Sigmoid colon (tissue), 7 donors: ENCODE results near the gene GRM4. TPM values are rescaled to one million over a fixed set of nuclear protein-coding genes. Genes with fewer than 3 reads are reported as not detected.

ENCODE experiments used
- DNase-seq: peaks from one replicate; pipeline ENCODE4 v3.0.0-alpha.2; 2019
- H3K27ac ChIP-seq, 4 donors: fragments of 200-600 bp; sonication (generic); one replicate each; pipeline ENCODE4 v1.5.1; 2016 to 2019; ENCODE audit warnings: mild to moderate bottlenecking in 1 of 4
- H3K27me3 ChIP-seq, 3 donors: fragments of 200-600 bp; sonication (generic); one replicate each; pipeline ENCODE4 v1.5.1; 2019; ENCODE audit warnings: mild to moderate bottlenecking in 1 of 3
- H3K36me3 ChIP-seq, 4 donors: fragments of 200-600 bp; sonication (generic); one replicate each; pipeline ENCODE4 v1.5.1; 2016 to 2019
- H3K4me1 ChIP-seq, 4 donors: fragments of 200-600 bp; sonication (generic); one replicate each; pipeline ENCODE4 v1.5.1; 2017 to 2019
- H3K4me3 ChIP-seq, 4 donors: fragments of 200-600 bp; sonication (generic); one replicate each; pipeline ENCODE4 v1.5.1; 2017 to 2019; ENCODE audit warnings: mild to moderate bottlenecking in 2 of 4, moderate library complexity in 1 of 4
- H3K9me3 ChIP-seq, 4 donors: fragments of 200-600 bp in 3 of 4; sonication (generic) in 3 of 4; one replicate each; pipeline versions ENCODE4 v1.5.1 to v1.6.1; 2013 to 2019
- EP300 ChIP-seq, 4 donors: sonication (generic); formaldehyde crosslinking; IDR thresholded peaks; one replicate each; pipeline ENCODE4 v1.6.1; 2017; ENCODE audit warnings: antibody characterized with exemption in 4 of 4
- POLR2A ChIP-seq, 2 donors: fragments of 450-650 bp; IDR thresholded peaks; one replicate each; pipeline ENCODE4 v1.6.1; 2016; ENCODE audit warnings: antibody characterized with exemption in 2 of 2, mild to moderate bottlenecking in 2 of 2, moderate library complexity in 2 of 2
- POLR2AphosphoS5 ChIP-seq, 4 donors: sonication (generic); formaldehyde crosslinking; IDR thresholded peaks; one replicate each; pipeline ENCODE4 v1.6.1; 2017; ENCODE audit warnings: antibody characterized with exemption in 4 of 4
- WGBS, 2 donors: extraction: QIAGEN DNeasy Blood & Tissue Kit; methylation state at CpG; one replicate each; pipeline ENCODE4 v1.1.7; 2013; 5-methylcytosine and 5-hydroxymethylcytosine counted together
- intact Hi-C: fragments of 100-400 bp; cut with DNase I; formaldehyde crosslinking; loops from one replicate; pipeline ENCODE4 v1.15.1; 2023
- polyA plus RNA-seq, 3 donors: library from polyadenylated mRNA; stranded (reverse); fragments of 200-250 nt; gene quantifications; one replicate each; pipeline ENCODE4 v1.2.3, GENCODE V29; 2013
- total RNA-seq, 4 donors: library from RNA; depleted of rRNA; stranded (reverse); fragments of >200 nt; gene quantifications; one replicate each; pipeline ENCODE4 v1.1.0, GENCODE V29; 2016
- TF ChIP-seq, protein P1 (sequence below), 4 experiments: fragments of 450-650 bp in 3 of 4; fragments of 200-600 bp in 1 of 4; IDR thresholded peaks; one replicate each; pipeline ENCODE4 v1.5.1; 2016 to 2019; ENCODE audit warnings: antibody characterized with exemption in 4 of 4, mild to moderate bottlenecking in 3 of 4, moderate library complexity in 2 of 4
- donor health status: healthy with polysubstance abuse.
- donor health status: Bipolar disorder and iron deficiency.
- donor health status: healthy.

The GRM4 gene
- total and polyA plus RNA-seq, 7 donors, result 0.07 to 0.14 TPM; not detected in 5

DNA sequence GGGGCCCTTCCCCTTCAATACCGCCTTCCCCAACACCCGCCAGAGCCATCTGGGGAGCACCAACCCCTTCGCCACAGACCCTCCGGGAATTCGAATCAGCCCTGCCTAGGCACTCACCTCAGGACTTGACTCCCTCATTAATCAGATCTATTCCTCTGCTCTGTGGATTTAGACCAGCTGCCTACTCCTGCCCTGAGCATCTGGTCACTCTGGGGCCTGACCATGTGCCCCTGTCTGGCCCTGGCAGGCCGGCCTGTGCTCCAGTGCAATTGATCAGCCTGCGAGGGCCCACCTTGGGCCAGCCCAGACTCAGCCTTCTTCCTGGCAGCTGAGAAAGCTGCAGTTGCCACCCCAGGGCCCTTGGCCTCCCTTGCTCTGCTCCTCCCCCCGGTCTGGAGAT lies 46.0 kb downstream of the GRM4 start:
- no peak overlapping the region for H3K27ac ChIP-seq
- WGBS, 2 donors, result 90 to 91% methylated on average over 8 of the region's 8 CpGs
- no peaks in the 10 kb centered on the region for H3K4me1 ChIP-seq
- no peaks in the 10 kb centered on the region for H3K36me3 ChIP-seq
- H3K27me3 ChIP-seq, result peaks cover 0 to 26% (median 15%) of the 10 kb centered on the region in 3 donors
- TF ChIP-seq EP300 (IDR thresholded peaks at IDR 0.05), result no peak
- TF ChIP-seq POLR2AphosphoS5 (IDR thresholded peaks at IDR 0.05), result no peak
- no peak for TF ChIP-seq POLR2A (IDR thresholded peaks at IDR 0.05)
- TF ChIP-seq, protein P1, sequence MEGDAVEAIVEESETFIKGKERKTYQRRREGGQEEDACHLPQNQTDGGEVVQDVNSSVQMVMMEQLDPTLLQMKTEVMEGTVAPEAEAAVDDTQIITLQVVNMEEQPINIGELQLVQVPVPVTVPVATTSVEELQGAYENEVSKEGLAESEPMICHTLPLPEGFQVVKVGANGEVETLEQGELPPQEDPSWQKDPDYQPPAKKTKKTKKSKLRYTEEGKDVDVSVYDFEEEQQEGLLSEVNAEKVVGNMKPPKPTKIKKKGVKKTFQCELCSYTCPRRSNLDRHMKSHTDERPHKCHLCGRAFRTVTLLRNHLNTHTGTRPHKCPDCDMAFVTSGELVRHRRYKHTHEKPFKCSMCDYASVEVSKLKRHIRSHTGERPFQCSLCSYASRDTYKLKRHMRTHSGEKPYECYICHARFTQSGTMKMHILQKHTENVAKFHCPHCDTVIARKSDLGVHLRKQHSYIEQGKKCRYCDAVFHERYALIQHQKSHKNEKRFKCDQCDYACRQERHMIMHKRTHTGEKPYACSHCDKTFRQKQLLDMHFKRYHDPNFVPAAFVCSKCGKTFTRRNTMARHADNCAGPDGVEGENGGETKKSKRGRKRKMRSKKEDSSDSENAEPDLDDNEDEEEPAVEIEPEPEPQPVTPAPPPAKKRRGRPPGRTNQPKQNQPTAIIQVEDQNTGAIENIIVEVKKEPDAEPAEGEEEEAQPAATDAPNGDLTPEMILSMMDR (IDR thresholded peaks at IDR 0.05), result no peak
- intact Hi-C loops, result no loop called here
- no peak for DNase-seq
- H3K4me3 ChIP-seq, result no peak overlapping the region
- H3K9me3 ChIP-seq, result no peaks in the 10 kb centered on the region

DNA sequence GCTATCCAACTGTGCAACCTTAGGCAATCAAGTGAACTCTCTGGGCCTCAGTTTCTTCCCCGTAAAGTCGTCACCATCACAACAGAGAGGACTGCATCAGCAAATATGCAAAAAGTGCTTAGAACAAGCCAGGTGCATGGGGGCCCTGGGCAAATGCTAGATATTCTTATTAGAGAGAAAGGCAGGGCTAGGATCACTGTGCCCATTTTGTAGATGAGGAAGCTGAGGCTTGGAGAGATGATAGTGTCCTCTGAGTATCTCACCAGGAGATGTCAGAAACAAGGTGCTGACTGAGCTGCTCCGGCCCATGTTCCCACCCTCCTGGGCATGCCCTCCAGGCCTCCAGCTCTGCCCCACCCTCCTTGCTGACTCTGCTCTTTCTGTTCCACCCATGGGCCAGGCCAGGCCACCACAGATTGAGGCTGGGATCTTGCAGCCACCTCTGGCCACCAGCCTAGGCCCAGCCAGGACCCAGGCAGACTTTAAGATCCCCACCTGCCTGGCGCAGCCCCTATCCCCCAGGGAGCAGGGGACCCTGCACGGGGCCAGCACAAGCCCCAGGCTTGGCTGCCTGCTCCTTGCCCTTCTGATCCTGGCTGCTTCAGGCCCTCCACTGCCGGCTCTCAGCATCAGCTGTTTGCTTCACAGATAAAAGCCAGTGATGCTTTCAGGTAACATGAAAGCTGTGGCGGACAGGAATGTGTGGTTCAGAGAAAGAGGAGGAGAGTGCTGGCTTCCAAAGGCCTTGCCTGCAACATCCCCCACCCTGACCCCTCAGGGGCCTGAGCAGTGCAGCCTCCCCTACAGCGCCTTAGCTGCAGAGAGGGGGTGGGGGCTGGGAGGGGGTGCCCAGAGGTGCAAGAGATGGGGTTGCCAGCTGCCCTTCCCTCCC lies 47.6 kb downstream of the GRM4 start:
- Histone ChIP-seq H3K4me1 (no peaks in the 10 kb centered on the region), H3K9me3 (peaks cover 0 to 2% (median 0%) of the 10 kb centered on the region in 4 donors), H3K27me3 (peaks cover 0 to 42% (median 17%) of the 10 kb centered on the region in 3 donors), H3K36me3 (no peaks in the 10 kb centered on the region), H3K4me3 (no peak overlapping the region), H3K27ac (no peak overlapping the region)
- 83 to 85% methylated on average over 8 of the region's 8 CpGs for WGBS, 2 donors
- intact Hi-C loops, result no loop called here
- no peak for DNase-seq
- TF ChIP-seq, protein P1 (IDR thresholded peaks at IDR 0.05), result no peak
- TF ChIP-seq EP300 (IDR thresholded peaks at IDR 0.05) (no peak), POLR2AphosphoS5 (IDR thresholded peaks at IDR 0.05) (no peak), POLR2A (IDR thresholded peaks at IDR 0.05) (no peak)

DNA sequence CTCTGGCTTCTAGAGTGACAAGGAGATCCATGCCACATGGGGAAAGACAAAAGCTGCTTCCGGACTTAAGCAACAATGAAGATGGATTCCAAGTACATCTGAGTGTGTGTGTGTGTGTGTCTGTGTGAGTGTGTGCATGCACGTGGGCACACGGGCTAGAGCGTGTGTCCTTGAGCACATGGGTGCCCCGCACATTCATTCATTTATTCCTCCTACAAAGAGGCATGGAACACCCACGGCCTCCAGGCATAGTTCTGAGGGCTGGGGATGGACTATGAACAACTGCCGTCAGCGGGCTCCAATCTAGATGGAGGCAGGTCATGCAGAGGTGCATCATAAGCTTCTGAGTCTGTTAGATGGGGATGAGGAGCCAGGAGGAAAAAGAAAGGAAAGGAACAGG lies 49.1 kb downstream of the GRM4 start:
- Histone ChIP-seq H3K36me3 (no peaks in the 10 kb centered on the region), H3K27me3 (peaks cover 0 to 42% (median 17%) of the 10 kb centered on the region in 3 donors), H3K27ac (no peak overlapping the region), H3K9me3 (peaks cover 0 to 2% (median 0%) of the 10 kb centered on the region in 4 donors), H3K4me3 (no peak overlapping the region), H3K4me1 (no peaks in the 10 kb centered on the region)
- no peak for TF ChIP-seq POLR2AphosphoS5 (IDR thresholded peaks at IDR 0.05)
- no peak for TF ChIP-seq POLR2A (IDR thresholded peaks at IDR 0.05)
- TF ChIP-seq, protein P1 (IDR thresholded peaks at IDR 0.05), result no peak
- TF ChIP-seq EP300 (IDR thresholded peaks at IDR 0.05), result no peak
- no peak for DNase-seq
- intact Hi-C loops, result no loop called here
- WGBS, 2 donors, result 63 to 77% methylated on average over 8 of the region's 8 CpGs

DNA sequence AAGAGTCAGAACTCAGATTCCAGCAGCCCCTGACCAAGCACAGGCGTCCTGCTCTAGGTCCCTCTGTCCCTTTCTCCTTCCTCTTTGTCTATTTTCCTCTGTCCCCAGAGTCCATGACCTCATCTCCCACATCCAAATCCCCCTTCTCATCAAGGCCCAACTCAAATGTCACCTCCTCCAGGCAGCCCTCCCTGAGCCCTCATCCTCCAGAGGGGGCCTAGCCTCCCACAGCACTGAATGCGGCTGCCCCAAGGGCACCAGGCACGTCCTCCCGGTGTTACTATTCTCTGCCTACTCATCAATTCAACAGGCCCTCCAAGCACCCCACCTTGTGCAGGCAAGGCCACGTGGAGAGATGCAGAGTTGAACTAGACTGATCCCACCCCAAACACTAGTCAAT lies 49.7 kb downstream of the GRM4 start:
- no peak overlapping the region for H3K4me3 ChIP-seq
- H3K9me3 ChIP-seq, result peaks cover 0 to 2% (median 0%) of the 10 kb centered on the region in 4 donors
- H3K27ac ChIP-seq, result no peak overlapping the region
- H3K36me3 ChIP-seq, result no peaks in the 10 kb centered on the region
- 59 to 70% methylated on average over 5 of the region's 5 CpGs for WGBS, 2 donors
- DNase-seq, result no peak
- no peak for TF ChIP-seq EP300 (IDR thresholded peaks at IDR 0.05)
- no peak for TF ChIP-seq POLR2AphosphoS5 (IDR thresholded peaks at IDR 0.05)
- no peak for TF ChIP-seq POLR2A (IDR thresholded peaks at IDR 0.05)
- TF ChIP-seq, protein P1 (IDR thresholded peaks at IDR 0.05), result no peak
- intact Hi-C loops, result no loop called here
- no peaks in the 10 kb centered on the region for H3K4me1 ChIP-seq
- H3K27me3 ChIP-seq, result peaks cover 0 to 42% (median 17%) of the 10 kb centered on the region in 3 donors
